K562 (cell line): ENCODE results near the gene CNKSR1. TPM values are rescaled to one million over a fixed set of nuclear protein-coding genes. Genes with fewer than 3 reads are reported as not detected.

Source experiments
- ATAC-seq: fragments of 200-7000 bp; cut with Tn5 transposase; 3 replicates; pipeline ENCODE4 v1.9.1; 2020; ENCODE audit warnings: moderate library complexity
- BruUV-seq: library from RNA; stranded (reverse); fragments of 400-500 nt; replicated peaks from 2 replicates; lab custom pipeline; 2021; lab: Mats Ljungman, UMichigan
- CTCF ChIA-PET: fragments of 300-600 bp; formaldehyde crosslinking; extraction: SDS; loops from one replicate; lab custom pipeline; 2021; ENCODE audit warnings: low intra/inter-chr PET ratio; lab: Yijun Ruan, JAX
- POLR2A ChIA-PET: fragments of 300-600, 350-650 bp; sonication (Branson Sonifier 250); formaldehyde crosslinking; extraction: SDS; loops from one replicate; lab custom pipeline; 2021; ENCODE audit warnings: antibody characterized with exemption, inconsistent platforms; lab: Yijun Ruan, JAX
- DNase-seq, 4 experiments: peaks; one replicate each; pipeline versions ENCODE4 v3.0.0 to v3.0.0-alpha.2; 2011 to 2018; ENCODE audit warnings: low spot score in 3 of 4, mixed read lengths in 3 of 4; ENCODE audit errors: extremely low read depth in 1 of 4
- FAIRE-seq: peaks from 2 replicates; lab custom pipeline; 2011; peaks lifted over from hg19 to GRCh38; lab: Jason Lieb, UNC
- H2AFZ ChIP-seq: 2 replicates; pipeline ENCODE4 v1.6.0; 2011; ENCODE audit warnings: low read depth, low read length, control low read depth, inconsistent platforms
- H3K27ac ChIP-seq: fragments of 200-600 bp; 3 replicates; pipeline ENCODE4 v1.8.0; 2011; ENCODE audit warnings: low read depth, mild to moderate bottlenecking, control low read depth, inconsistent platforms, low read length, moderate library complexity, mixed read lengths; ENCODE audit errors: extremely low read depth
- H3K27me3 ChIP-seq, 2 experiments: fragments of 300-600 bp in 1 of 2; 2 replicates in 1 of 2; 3 replicates in 1 of 2; pipeline versions ENCODE4 v1.6.0 to v1.8.0; 2011; ENCODE audit warnings: inconsistent platforms in 2 of 2, low read length in 2 of 2, mild to moderate bottlenecking in 1 of 2, mixed read lengths in 1 of 2, moderate library complexity in 1 of 2; ENCODE audit not compliant: control insufficient read depth in 2 of 2, insufficient read depth in 2 of 2
- H3K36me3 ChIP-seq: fragments of 300-600 bp; 3 replicates; pipeline ENCODE4 v1.8.0; 2011; ENCODE audit warnings: mild to moderate bottlenecking, low read length, inconsistent platforms; ENCODE audit not compliant: control insufficient read depth, insufficient read depth
- H3K4me1 ChIP-seq, 2 experiments: fragments of 200-600 bp in 1 of 2; replicated peaks in 1 of 2; 2 replicates in 1 of 2; 3 replicates in 1 of 2; pipeline versions ENCODE4 v1.5.1 to v1.8.0; 2011; ENCODE audit warnings: inconsistent platforms in 2 of 2, low read length in 2 of 2, mild to moderate bottlenecking in 1 of 2, mixed read lengths in 1 of 2, moderate library complexity in 1 of 2; ENCODE audit not compliant: control insufficient read depth in 2 of 2, insufficient read depth in 2 of 2
- H3K4me2 ChIP-seq: 2 replicates; pipeline ENCODE4 v1.6.1; 2011; ENCODE audit warnings: low read length, control low read depth, inconsistent platforms, mixed read lengths; ENCODE audit not compliant: insufficient read depth
- H3K4me3 ChIP-seq: fragments of 200-600 bp; sonication (generic), shearing (Covaris generic); 2 replicates; pipeline ENCODE4 v1.5.1; 2016; ENCODE audit warnings: control low read depth, inconsistent platforms
- H3K79me2 ChIP-seq: fragments of 200-600 bp; 3 replicates; pipeline ENCODE4 v1.8.0; 2011; ENCODE audit warnings: low read length, inconsistent platforms; ENCODE audit not compliant: control insufficient read depth, insufficient read depth
- H3K9ac ChIP-seq, 2 experiments: 2 replicates each; pipeline versions ENCODE4 v1.6.0 to v1.6.1; 2011; ENCODE audit warnings: low read depth in 2 of 2, low read length in 2 of 2, control low read depth in 1 of 2, inconsistent platforms in 1 of 2, mild to moderate bottlenecking in 1 of 2, mixed read lengths in 1 of 2; ENCODE audit not compliant: insufficient read depth in 1 of 2
- H3K9me1 ChIP-seq: one replicate; pipeline ENCODE4 v1.6.0; 2011; ENCODE audit warnings: inconsistent platforms, mild to moderate bottlenecking, low read length, moderate library complexity; ENCODE audit not compliant: control insufficient read depth, insufficient read depth
- H3K9me3 ChIP-seq: replicated peaks from 2 replicates; pipeline ENCODE4 v1.5.1; 2011; ENCODE audit warnings: low read depth, low read length, inconsistent platforms; ENCODE audit not compliant: control insufficient read depth, insufficient read depth
- H4K20me1 ChIP-seq: replicated peaks from 2 replicates; pipeline ENCODE4 v1.6.1; 2011; ENCODE audit warnings: low read length, inconsistent platforms, mixed read lengths; ENCODE audit not compliant: control insufficient read depth, insufficient read depth
- CHD2 ChIP-seq: IDR thresholded peaks from 2 replicates; pipeline ENCODE4 v1.6.1; 2011; ENCODE audit warnings: low read depth, low read length
- HMG20B ChIP-seq: fragments of 250-450 bp; sonication (Bioruptor Pico); IDR thresholded peaks from 2 replicates; pipeline ENCODE4 v1.5.0; 2021; ENCODE audit warnings: mild to moderate bottlenecking
- HNRNPLL ChIP-seq: fragments of 200-400 bp; formaldehyde crosslinking; IDR thresholded peaks from 2 replicates; pipeline ENCODE4 v1.6.1; 2017; ENCODE audit warnings: low read length, low read depth, mild to moderate bottlenecking; ENCODE audit not compliant: poor library complexity, severe bottlenecking
- MAFF ChIP-seq: IDR thresholded peaks from 2 replicates; pipeline ENCODE4 v1.6.1; 2012; ENCODE audit warnings: low read length, improper control_type of control experiment
- NCOA2 ChIP-seq, 2 experiments: fragments of 450-650 bp; IDR thresholded peaks; 2 replicates each; pipeline ENCODE4 v1.6.1; 2018; ENCODE audit warnings: mild to moderate bottlenecking in 2 of 2, moderate library complexity in 1 of 2; ENCODE audit not compliant: partially characterized antibody in 2 of 2
- NUFIP1 ChIP-seq: fragments of 450-650 bp; IDR thresholded peaks from 2 replicates; pipeline ENCODE4 v1.6.1; 2018; ENCODE audit not compliant: partially characterized antibody
- SOX6 ChIP-seq: fragments of 450-650 bp; IDR thresholded peaks from 2 replicates; pipeline ENCODE4 v1.6.1; 2014; ENCODE audit warnings: mild to moderate bottlenecking
- STAG1 ChIP-seq: sonication (generic); formaldehyde crosslinking; IDR thresholded peaks from 2 replicates; pipeline ENCODE4 v1.5.0; 2020; ENCODE audit warnings: missing genetic modification reagents, borderline replicate concordance
- STAT5A ChIP-seq: IDR thresholded peaks from 2 replicates; pipeline ENCODE4 v1.6.1; 2012; ENCODE audit warnings: low read length, inconsistent platforms, borderline replicate concordance
- TCF15 ChIP-seq: fragments of 250-450 bp; sonication (Bioruptor Pico); IDR thresholded peaks from 2 replicates; pipeline ENCODE4 v1.8.0; 2022; ENCODE audit warnings: moderate library complexity, mild to moderate bottlenecking, inconsistent platforms
- TGIF2 ChIP-seq: sonication (generic); formaldehyde crosslinking; IDR thresholded peaks from 2 replicates; pipeline ENCODE4 v1.8.1; 2022; ENCODE audit warnings: mild to moderate bottlenecking, missing genetic modification reagents, moderate library complexity
- WGBS: fragments of 100-300 bp; shearing (Covaris generic); methylation state at CpG from one replicate; pipeline ENCODE4 v1.1.6; 2016; ENCODE audit warnings: low coverage, mixed read lengths; ENCODE audit not compliant: insufficient coverage; ENCODE audit errors: missing lambda C conversion rate; 5-methylcytosine and 5-hydroxymethylcytosine counted together
- in situ Hi-C: fragments of 300-500 bp; cut with MboI; formaldehyde crosslinking; loops from 4 replicates; pipeline ENCODE4 v1.15.0; 2018; ENCODE audit warnings: inconsistent platforms, mixed read lengths
- intact Hi-C: fragments of 100-400 bp; cut with micrococcal nuclease; formaldehyde crosslinking; loops from 2 replicates; pipeline ENCODE4 v1.14.2; 2022
- polyA plus RNA-seq, 8 experiments: library from polyadenylated mRNA; depleted of rRNA in 4 of 8; stranded (reverse) in 5 of 8; unstranded in 3 of 8; fragments of >200 nt; fragmentation: Nextera tagmentation in 2 of 8; fragmentation: Illumina TruSeq in 1 of 8; extraction: Ambion mirVana in 2 of 8; extraction: Trizol in 1 of 8; gene quantifications; 2 replicates each; pipeline versions ENCODE4 v1.2.1 to v1.2.3, GENCODE V29; 2011 to 2014; ENCODE audit warnings: inconsistent platforms in 1 of 8, missing spikeins in 1 of 8
- total RNA-seq, 7 experiments: library from RNA; depleted of rRNA in 6 of 7; stranded (reverse); fragments of >200 nt in 6 of 7; fragmentation: Illumina TruSeq in 2 of 7; extraction: Trizol in 2 of 7; gene quantifications; 2 replicates each; pipeline versions ENCODE4 v1.2.1 to v1.2.3, GENCODE V29; 2011 to 2021; ENCODE audit warnings: low replicate concordance in 1 of 7

The CNKSR1 gene
- total and polyA plus RNA-seq, 9 of the 15 experiments (the other 6 are each of a cell fraction or from before 2014, with no cell fraction given), result 0.03 to 2.8 (median 1.1) TPM

GRCh38 chr1:26191739-26192138, 14.4 kb downstream of the CNKSR1 start:
- in situ Hi-C loops, result no loop called here
- Histone ChIP-seq H3K36me3 (no peaks in the 10 kb centered on the region), H3K9ac (peak overlapping the region in 1 of 2 experiments; percentile 56; a peak in 1 of 4 replicates), H4K20me1 (0 out of 2 replicates have a peak, but pooled peaks cover 6% of the 10 kb centered on the region), H3K27ac (no peak overlapping the region), H3K9me3 (no peaks in the 10 kb centered on the region), H3K79me2 (no peaks in the 10 kb centered on the region), H3K4me2 (no peak overlapping the region), H3K4me1 (peaks cover 0 to 23% of the 10 kb centered on the region in 2 experiments; a peak in 2 of 5 replicates), H2AFZ (0 out of 2 replicates have a peak overlapping the region, but pooled peaks have one; percentile 7), H3K4me3 (no peak overlapping the region), H3K27me3 (no peaks in the 10 kb centered on the region)
- ChIA-PET POLR2A (interaction anchor here (1.2 kb wide), 1 partner anchor 8 kb away, joined by 8 read pairs; no protein-coding TSS in a partner anchor), CTCF (interaction anchor here (0.6 kb wide), 1 partner anchor 37 kb away, joined by 5 read pairs; no protein-coding TSS in a partner anchor)
- no peak for DNase-seq
- no TSS peak for BruUV-seq
- intact Hi-C loops, result no loop called here
- 11% methylated on average over 3 of the region's 3 CpGs for WGBS
- peak; percentile 35 for FAIRE-seq
- ATAC-seq, result no peak
- TF ChIP-seq STAG1 (CRISPR knock-in tag), result no peak
- TF ChIP-seq NCOA2 (IDR thresholded peaks at IDR 0.05; ENCODE audit: partially characterized antibody in 2 of 2), result no peak
- no peak for TF ChIP-seq HNRNPLL
- no peak for TF ChIP-seq NUFIP1
- TF ChIP-seq TGIF2 (CRISPR knock-in tag), result no peak
- TF ChIP-seq HMG20B (CRISPR knock-in tag), result no peak
- no peak for TF ChIP-seq MAFF
- TF ChIP-seq STAT5A, result no peak
- TF ChIP-seq CHD2, result no peak
- no peak for TF ChIP-seq TCF15 (CRISPR knock-in tag)
- no peak for TF ChIP-seq SOX6
- TF ChIP-seq, all 486 proteins: peak for 0
- H3K9me1 ChIP-seq, result no peaks in the 10 kb centered on the region
